Measurements from ENCODE around the gene CHAF1B. TPM values are rescaled to one million over a fixed set of nuclear protein-coding genes. Genes with fewer than 3 reads are reported as not detected.
"Not testable (repeated sequence)": the region's sequence is repeated elsewhere in the genome, so short reads cannot be mapped to it uniquely, and the experiment has no call there.

The CHAF1B gene
- 10 to 100 TPM; 27.4 to 28.1 TPM for total RNA-seq

- peaks cover 44% of the 10 kb centered on the region for H3K36me3 Mint-ChIP-seq (ENCODE audit: low read depth)
- H3K27me3 Mint-ChIP-seq (ENCODE audit: low read depth) = no peaks in the 10 kb centered on the region
- peak within 1 kb of the TSS; percentile 88 for H3K4me3 Mint-ChIP-seq
- H3K9me3 Mint-ChIP-seq (ENCODE audit: insufficient read depth) = no peaks in the 10 kb centered on the region
- CTCF ChIA-PET = interaction anchor here (1.0 to 1.1 kb wide), 2 partner anchors 9 to 243 kb away, joined by 3 read pairs; no protein-coding TSS in a partner anchor
- POLR2A ChIA-PET = interaction anchor here (0.7 to 1.9 kb wide), 4 partner anchors 8 to 87 kb away, joined by 3 to 9 read pairs (median 3); partner anchors contain the start of gene MORC3
- peak within 1 kb of the TSS; percentile 90 for H3K27ac Mint-ChIP-seq
- ATAC-seq (peak; percentile 97), DNase-seq (peak; percentile 82)
- peaks cover 33% of the 10 kb centered on the region for H3K4me1 Mint-ChIP-seq (ENCODE audit: low read depth)
These were observed at the start of gene CHAF1B for GRCh38 chr21:36385233-36386030. CHAF1B (plus strand) TSS chr21:36385392; CDS start chr21:36386137, 745 bp downstream.

GRCh38 chr21:36337099-36337509 is 48.1 kb upstream of the CHAF1B start:
- H3K4me3 Mint-ChIP-seq = no peak overlapping the region
- peaks cover 53% of the 10 kb centered on the region for H3K36me3 Mint-ChIP-seq (ENCODE audit: low read depth)
- H3K9me3 Mint-ChIP-seq (ENCODE audit: insufficient read depth) = no peaks in the 10 kb centered on the region
- no peak overlapping the region for H3K27ac Mint-ChIP-seq
- DNase-seq (no peak), ATAC-seq (no peak)
- ChIA-PET CTCF (interaction anchor here (0.7 kb wide), 1 partner anchor 195 kb away, joined by 3 read pairs; no protein-coding TSS in a partner anchor), POLR2A (no interaction called here)
- H3K27me3 Mint-ChIP-seq (ENCODE audit: low read depth) = no peaks in the 10 kb centered on the region
- H3K4me1 Mint-ChIP-seq (ENCODE audit: low read depth) = peaks cover 3% of the 10 kb centered on the region

- ATAC-seq = no peak
- Mint-ChIP-seq H3K36me3 (ENCODE audit: low read depth) (peaks cover 51% of the 10 kb centered on the region), H3K4me3 (no peak overlapping the region)
These were observed 46.2 kb upstream of the CHAF1B start for GRCh38 chr21:36338975-36339374.

GRCh38 chr21:36342581-36342980 is 42.6 kb upstream of the CHAF1B start:
- H3K4me3 Mint-ChIP-seq; DNase-seq; CTCF ChIA-PET; H3K4me1 Mint-ChIP-seq (ENCODE audit: low read depth); H3K27me3 Mint-ChIP-seq (ENCODE audit: low read depth); H3K27ac Mint-ChIP-seq; POLR2A ChIA-PET; ATAC-seq; H3K9me3 Mint-ChIP-seq (ENCODE audit: insufficient read depth): not testable (repeated sequence)
- H3K36me3 Mint-ChIP-seq (ENCODE audit: low read depth) = peaks cover 54% of the 10 kb centered on the region

More at GRCh38 chr21:36338975-36339374, 46.2 kb upstream of the CHAF1B start:
- H3K27me3 Mint-ChIP-seq (ENCODE audit: low read depth) = no peaks in the 10 kb centered on the region
- ChIA-PET CTCF (no interaction called here), POLR2A (no interaction called here)
- H3K4me1 Mint-ChIP-seq (ENCODE audit: low read depth) = peaks cover 3% of the 10 kb centered on the region
- no peak overlapping the region for H3K27ac Mint-ChIP-seq
- no peaks in the 10 kb centered on the region for H3K9me3 Mint-ChIP-seq (ENCODE audit: insufficient read depth)
- DNase-seq = no peak

- POLR2A ChIA-PET = no interaction called here
- H3K36me3 Mint-ChIP-seq (ENCODE audit: low read depth) = peaks cover 51% of the 10 kb centered on the region
These were observed 40.3 kb upstream of the CHAF1B start for GRCh38 chr21:36344931-36345330.

GRCh38 chr21:36347278-36347961 is 37.8 kb upstream of the CHAF1B start:
- peaks cover 52% of the 10 kb centered on the region for H3K36me3 Mint-ChIP-seq (ENCODE audit: low read depth)
- no peak overlapping the region for H3K27ac Mint-ChIP-seq

More at GRCh38 chr21:36344931-36345330, 40.3 kb upstream of the CHAF1B start:
- DNase-seq (no peak), ATAC-seq (no peak)
- peaks cover 3% of the 10 kb centered on the region for H3K4me1 Mint-ChIP-seq (ENCODE audit: low read depth)
- H3K27me3 Mint-ChIP-seq (ENCODE audit: low read depth) = no peaks in the 10 kb centered on the region
- H3K4me3 Mint-ChIP-seq = no peak overlapping the region
- CTCF ChIA-PET = interaction anchor here (1.0 to 1.3 kb wide), 2 partner anchors 96 to 99 kb away, joined by 3 read pairs; no protein-coding TSS in a partner anchor
- H3K27ac Mint-ChIP-seq = no peak overlapping the region
- no peaks in the 10 kb centered on the region for H3K9me3 Mint-ChIP-seq (ENCODE audit: insufficient read depth)

GRCh38 chr21:36347962-36348328 is 37.2 kb upstream of the CHAF1B start:
- H3K36me3 Mint-ChIP-seq (ENCODE audit: low read depth) = peaks cover 55% of the 10 kb centered on the region
- CTCF ChIA-PET = no interaction called here
- no peak for ATAC-seq

More at GRCh38 chr21:36347278-36347961, 37.8 kb upstream of the CHAF1B start:
- CTCF ChIA-PET = no interaction called here
- DNase-seq (no peak), ATAC-seq (no peak)
- Mint-ChIP-seq H3K27me3 (ENCODE audit: low read depth) (no peaks in the 10 kb centered on the region), H3K4me1 (ENCODE audit: low read depth) (peaks cover 5% of the 10 kb centered on the region), H3K4me3 (no peak overlapping the region), H3K9me3 (ENCODE audit: insufficient read depth) (no peaks in the 10 kb centered on the region)
- POLR2A ChIA-PET = interaction anchor here (0.6 kb wide), 1 partner anchor 217 kb away, joined by 3 read pairs; no protein-coding TSS in a partner anchor

GRCh38 chr21:36349315-36349714 is 35.9 kb upstream of the CHAF1B start:
- Mint-ChIP-seq H3K4me1 (ENCODE audit: low read depth) (peaks cover 5% of the 10 kb centered on the region), H3K36me3 (ENCODE audit: low read depth) (peaks cover 55% of the 10 kb centered on the region), H3K27me3 (ENCODE audit: low read depth) (no peaks in the 10 kb centered on the region), H3K9me3 (ENCODE audit: insufficient read depth) (no peaks in the 10 kb centered on the region), H3K27ac (no peak overlapping the region), H3K4me3 (no peak overlapping the region)
- ChIA-PET POLR2A (no interaction called here), CTCF (no interaction called here)
- DNase-seq = no peak
- no peak for ATAC-seq

More at GRCh38 chr21:36347962-36348328, 37.2 kb upstream of the CHAF1B start:
- no peak overlapping the region for H3K27ac Mint-ChIP-seq
- H3K9me3 Mint-ChIP-seq (ENCODE audit: insufficient read depth) = no peaks in the 10 kb centered on the region
- POLR2A ChIA-PET = interaction anchor here (0.6 kb wide), 1 partner anchor 217 kb away, joined by 3 read pairs; no protein-coding TSS in a partner anchor
- DNase-seq = no peak
- H3K27me3 Mint-ChIP-seq (ENCODE audit: low read depth) = no peaks in the 10 kb centered on the region
- no peak overlapping the region for H3K4me3 Mint-ChIP-seq
- H3K4me1 Mint-ChIP-seq (ENCODE audit: low read depth) = peaks cover 5% of the 10 kb centered on the region

- ChIA-PET POLR2A (no interaction called here), CTCF (no interaction called here)
- Mint-ChIP-seq H3K27ac (no peak overlapping the region), H3K4me3 (no peak overlapping the region), H3K4me1 (ENCODE audit: low read depth) (peaks cover 5% of the 10 kb centered on the region), H3K9me3 (ENCODE audit: insufficient read depth) (no peaks in the 10 kb centered on the region), H3K27me3 (ENCODE audit: low read depth) (no peaks in the 10 kb centered on the region), H3K36me3 (ENCODE audit: low read depth) (peaks cover 53% of the 10 kb centered on the region)
- DNase-seq (no peak), ATAC-seq (no peak)
These were observed 34.8 kb upstream of the CHAF1B start for GRCh38 chr21:36350282-36350910.

- Mint-ChIP-seq H3K4me1 (ENCODE audit: low read depth) (peaks cover 1% of the 10 kb centered on the region), H3K36me3 (ENCODE audit: low read depth) (peaks cover 36% of the 10 kb centered on the region), H3K4me3 (no peak overlapping the region), H3K9me3 (ENCODE audit: insufficient read depth) (no peaks in the 10 kb centered on the region), H3K27ac (no peak overlapping the region), H3K27me3 (ENCODE audit: low read depth) (no peaks in the 10 kb centered on the region)
- no peak for DNase-seq
- CTCF ChIA-PET = no interaction called here
- no peak for ATAC-seq
- POLR2A ChIA-PET = no interaction called here
These were observed 30.1 kb upstream of the CHAF1B start for GRCh38 chr21:36354918-36355680.

GRCh38 chr21:36355868-36356267 is 29.3 kb upstream of the CHAF1B start:
- Mint-ChIP-seq H3K27me3 (ENCODE audit: low read depth) (no peaks in the 10 kb centered on the region), H3K36me3 (ENCODE audit: low read depth) (peaks cover 38% of the 10 kb centered on the region), H3K4me3 (no peak overlapping the region), H3K4me1 (ENCODE audit: low read depth) (peaks cover 1% of the 10 kb centered on the region), H3K9me3 (ENCODE audit: insufficient read depth) (no peaks in the 10 kb centered on the region), H3K27ac (no peak overlapping the region)
- CTCF ChIA-PET = no interaction called here
- ATAC-seq (no peak), DNase-seq (no peak)
- POLR2A ChIA-PET = no interaction called here
